Esophagus muscularis mucosa (tissue), 4 donors: ENCODE results near the gene DOK7. TPM values are rescaled to one million over a fixed set of nuclear protein-coding genes. Genes with fewer than 3 reads are reported as not detected.

Experiments
- DNase-seq: peaks from one replicate; pipeline ENCODE4 v3.0.0-alpha.2; 2017; ENCODE audit errors: extremely low spot score
- H3K27ac ChIP-seq, 4 donors: fragments of 200-600 bp; sonication (generic); replicated peaks in 1 of 4; 1 replicate in 3 of 4; 2 replicates in 1 of 4; pipeline ENCODE4 v1.5.1; 2016 to 2019; ENCODE audit warnings: mild to moderate bottlenecking in 1 of 4
- H3K27me3 ChIP-seq, 4 donors: fragments of 200-600 bp; sonication (generic); one replicate each; pipeline versions ENCODE4 v1.5.1 to v1.6.0; 2016 to 2019
- H3K36me3 ChIP-seq, 4 donors: fragments of 200-600 bp; sonication (generic); one replicate each; pipeline ENCODE4 v1.5.1; 2016 to 2019
- H3K4me1 ChIP-seq, 4 donors: fragments of 200-600 bp; sonication (generic); one replicate each; pipeline ENCODE4 v1.5.1; 2016 to 2019
- H3K4me3 ChIP-seq, 4 donors: fragments of 200-600 bp; sonication (generic); 1 replicate in 2 of 4; 2 replicates in 2 of 4; pipeline ENCODE4 v1.5.1; 2016 to 2019; ENCODE audit warnings: mild to moderate bottlenecking in 4 of 4, moderate library complexity in 1 of 4
- H3K9me3 ChIP-seq, 4 donors: fragments of 200-600 bp; sonication (generic); 1 replicate in 3 of 4; 2 replicates in 1 of 4; pipeline ENCODE4 v1.5.1; 2016 to 2019
- CTCF ChIP-seq, 3 experiments: fragments of 200-600 bp in 2 of 3; fragments of 450-650 bp in 1 of 3; sonication (generic) in 2 of 3; IDR thresholded peaks; one replicate each; pipeline ENCODE4 v1.5.1; 2017 to 2019; ENCODE audit warnings: antibody characterized with exemption in 3 of 3, mild to moderate bottlenecking in 2 of 3, moderate library complexity in 1 of 3
- EP300 ChIP-seq: sonication (generic); formaldehyde crosslinking; IDR thresholded peaks from one replicate; pipeline ENCODE4 v1.6.1; 2017; ENCODE audit warnings: antibody characterized with exemption
- POLR2A ChIP-seq: fragments of 450-650 bp; IDR thresholded peaks from one replicate; pipeline ENCODE4 v1.6.1; 2017; ENCODE audit warnings: antibody characterized with exemption, moderate library complexity, mild to moderate bottlenecking, low read depth
- POLR2AphosphoS5 ChIP-seq, 2 donors: sonication (generic); formaldehyde crosslinking; IDR thresholded peaks; one replicate each; pipeline ENCODE4 v1.6.1; 2017; ENCODE audit warnings: antibody characterized with exemption in 2 of 2
- WGBS: methylation state at CpG from one replicate; pipeline ENCODE4 v1.1.5; 2018; 5-methylcytosine and 5-hydroxymethylcytosine counted together
- intact Hi-C: fragments of 100-400 bp; cut with DNase I; formaldehyde crosslinking; loops from one replicate; pipeline ENCODE4 v1.15.1; 2023
- total RNA-seq, 4 donors: library from RNA; depleted of rRNA; stranded (reverse); fragments of >200 nt; gene quantifications; one replicate each; pipeline versions ENCODE4 v1.1.0 to v1.2.1, GENCODE V29; 2016

DOK7 gene
- total RNA-seq, 4 donors from 2014 or later: 0.50 to 1.7 (median 1.4) TPM

GRCh38 chr4:3475713-3476260, 12.7 kb downstream of the DOK7 start:
- WGBS: 77% methylated on average over 22 of the region's 22 CpGs
- no peak for DNase-seq
- Histone ChIP-seq H3K27ac (no peak overlapping the region), H3K4me3 (no peak overlapping the region), H3K27me3 (peaks cover 0 to 86% (median 0%) of the 10 kb centered on the region in 4 donors), H3K9me3 (no peaks in the 10 kb centered on the region), H3K36me3 (peaks cover 0 to 8% (median 0%) of the 10 kb centered on the region in 4 donors), H3K4me1 (peaks cover 5 to 20% (median 8%) of the 10 kb centered on the region in 4 donors)
- intact Hi-C loops: no loop called here
- TF ChIP-seq POLR2AphosphoS5 (IDR thresholded peaks at IDR 0.05): no peak
- no peak for TF ChIP-seq CTCF (IDR thresholded peaks at IDR 0.05)
- TF ChIP-seq POLR2A: no peak
- TF ChIP-seq EP300: no peak

GRCh38 chr4:3476341-3476747, 13.2 kb downstream of the DOK7 start:
- Histone ChIP-seq H3K4me1 (peaks cover 7 to 26% (median 9%) of the 10 kb centered on the region in 4 donors), H3K9me3 (no peaks in the 10 kb centered on the region), H3K36me3 (peaks cover 0 to 8% (median 0%) of the 10 kb centered on the region in 4 donors), H3K4me3 (no peak overlapping the region), H3K27ac (no peak overlapping the region), H3K27me3 (peaks cover 0 to 86% (median 0%) of the 10 kb centered on the region in 4 donors)
- TF ChIP-seq CTCF (IDR thresholded peaks at IDR 0.05) (no peak), EP300 (no peak), POLR2AphosphoS5 (IDR thresholded peaks at IDR 0.05) (no peak), POLR2A (no peak)
- DNase-seq: no peak
- 89% methylated on average over 13 of the region's 22 CpGs for WGBS
- intact Hi-C loops: no loop called here

- peaks cover 0 to 8% (median 0%) of the 10 kb centered on the region in 4 donors for H3K36me3 ChIP-seq
- intact Hi-C loops: no loop called here
- 86% methylated on average over 12 of the region's 27 CpGs for WGBS
- H3K27ac ChIP-seq: no peak overlapping the region
- DNase-seq: no peak
- H3K27me3 ChIP-seq: peaks cover 0 to 87% (median 0%) of the 10 kb centered on the region in 4 donors
- H3K4me1 ChIP-seq: peaks cover 7 to 31% (median 9%) of the 10 kb centered on the region in 4 donors
- TF ChIP-seq EP300: no peak
- no peak for TF ChIP-seq POLR2A
- TF ChIP-seq CTCF (IDR thresholded peaks at IDR 0.05): no peak
- TF ChIP-seq POLR2AphosphoS5 (IDR thresholded peaks at IDR 0.05): no peak
- no peaks in the 10 kb centered on the region for H3K9me3 ChIP-seq
- H3K4me3 ChIP-seq: no peak overlapping the region
These were observed 14.0 kb downstream of the DOK7 start for GRCh38 chr4:3476936-3477749.

- Histone ChIP-seq H3K27ac (no peak overlapping the region), H3K27me3 (peaks cover 0 to 88% (median 0%) of the 10 kb centered on the region in 4 donors), H3K9me3 (no peaks in the 10 kb centered on the region)
These were observed 14.8 kb downstream of the DOK7 start for GRCh38 chr4:3477750-3478430.

More at GRCh38 chr4:3477750-3478430, 14.8 kb downstream of the DOK7 start:
- TF ChIP-seq POLR2A: no peak
- no peak for TF ChIP-seq EP300
- TF ChIP-seq CTCF (IDR thresholded peaks at IDR 0.05): no peak
- TF ChIP-seq POLR2AphosphoS5 (IDR thresholded peaks at IDR 0.05): no peak
- Histone ChIP-seq H3K4me1 (peaks cover 7 to 36% (median 9%) of the 10 kb centered on the region in 4 donors), H3K36me3 (peaks cover 0 to 8% (median 0%) of the 10 kb centered on the region in 4 donors), H3K4me3 (no peak overlapping the region)
- intact Hi-C loops: no loop called here
- WGBS: 76% methylated on average over 15 of the region's 23 CpGs
- DNase-seq: no peak
